ENCODE results near the gene PLG.
"Not testable (repeated sequence)": the region's sequence is repeated elsewhere in the genome, so short reads cannot be mapped to it uniquely, and the experiment has no call there.

The PLG gene

GRCh38 chr6:160775792-160776580 lies 73.9 kb downstream of the PLG start:
- DNase-seq (ENCODE audit: low read depth): no peak

- DNase-seq (ENCODE audit: low read depth): not testable (repeated sequence)
Observed at GRCh38 chr6:160779095-160779494, 77.1 kb downstream of the PLG start.

- DNase-seq (ENCODE audit: low read depth): not testable (repeated sequence)
Observed at GRCh38 chr6:160780656-160781055, 78.6 kb downstream of the PLG start.

- DNase-seq (ENCODE audit: low read depth): no peak
Observed at GRCh38 chr6:160781298-160781697, 79.3 kb downstream of the PLG start.

GRCh38 chr6:160782228-160782627 lies 80.2 kb downstream of the PLG start:
- no peak for DNase-seq (ENCODE audit: low read depth)

GRCh38 chr6:160783741-160784140 lies 81.7 kb downstream of the PLG start:
- DNase-seq (ENCODE audit: low read depth): no peak

GRCh38 chr6:160788126-160788525 lies 86.1 kb downstream of the PLG start:
- DNase-seq (ENCODE audit: low read depth): not testable (repeated sequence)

GRCh38 chr6:160788806-160789205 lies 86.8 kb downstream of the PLG start:
- no peak for DNase-seq (ENCODE audit: low read depth)

GRCh38 chr6:160789263-160790027 lies 87.4 kb downstream of the PLG start:
- DNase-seq (ENCODE audit: low read depth): no peak

- DNase-seq (ENCODE audit: low read depth): no peak
Observed at GRCh38 chr6:160790028-160790792, 88.2 kb downstream of the PLG start.

- DNase-seq (ENCODE audit: low read depth): no peak
Observed at GRCh38 chr6:160791459-160791858, 89.4 kb downstream of the PLG start.

- no peak for DNase-seq (ENCODE audit: low read depth)
Observed at GRCh38 chr6:160791981-160792418, 90.0 kb downstream of the PLG start.

GRCh38 chr6:160792708-160793107 lies 90.7 kb downstream of the PLG start:
- no peak for DNase-seq (ENCODE audit: low read depth)

- DNase-seq (ENCODE audit: low read depth): no peak
Observed at GRCh38 chr6:160793652-160794051, 91.6 kb downstream of the PLG start.

- DNase-seq (ENCODE audit: low read depth): no peak
Observed at GRCh38 chr6:160795721-160796120, 93.7 kb downstream of the PLG start.

GRCh38 chr6:160798625-160799024 lies 96.6 kb downstream of the PLG start:
- no peak for DNase-seq (ENCODE audit: low read depth)

GRCh38 chr6:160799801-160800506 lies 97.9 kb downstream of the PLG start:
- no peak for DNase-seq (ENCODE audit: low read depth)

- no peak for DNase-seq (ENCODE audit: low read depth)
Observed at GRCh38 chr6:160801418-160801817, 99.4 kb downstream of the PLG start.

- DNase-seq (ENCODE audit: low read depth): not testable (repeated sequence)
Observed at GRCh38 chr6:160802049-160802448, 100.0 kb downstream of the PLG start.
